PFSK-1 (cell line): Measurements from ENCODE around the gene STAMBPL1.

Experiments used
- FOXP2 ChIP-seq: optimal IDR thresholded peaks from 2 replicates; pipeline ENCODE3; 2011; ENCODE audit warnings: borderline replicate concordance, control low read depth, inconsistent platforms; ENCODE audit not compliant: insufficient read depth; ENCODE audit errors: extremely low read length, extremely low read depth
- POLR2AphosphoS5 ChIP-seq: IDR thresholded peaks from 2 replicates; pipeline ENCODE4 v1.6.1; 2012; ENCODE audit warnings: low read depth, mild to moderate bottlenecking, control low read depth, low read length, moderate library complexity
- REST ChIP-seq, 2 experiments: IDR thresholded peaks; 2 replicates each; pipeline versions ENCODE4 v1.6.1 to v1.8.0; 2011 to 2012; ENCODE audit warnings: low read depth in 2 of 2, low read length in 2 of 2, control low read depth in 1 of 2, inconsistent platforms in 1 of 2, mild to moderate bottlenecking in 1 of 2, moderate library complexity in 1 of 2; ENCODE audit not compliant: insufficient read depth in 1 of 2
- SIN3A ChIP-seq: IDR thresholded peaks from 2 replicates; pipeline ENCODE4 v1.6.1; 2012; ENCODE audit warnings: mild to moderate bottlenecking, low read length, moderate library complexity, borderline replicate concordance; ENCODE audit not compliant: insufficient read depth
- TAF1 ChIP-seq: IDR thresholded peaks from 2 replicates; pipeline ENCODE4 v1.6.1; 2012; ENCODE audit warnings: low read length, control low read depth, borderline replicate concordance; ENCODE audit not compliant: insufficient read depth

The STAMBPL1 gene

GRCh38 chr10:88928254-88928653 is 48.2 kb downstream of the STAMBPL1 start:
- TF ChIP-seq SIN3A (no peak), FOXP2 (no peak), TAF1 (no peak), REST (IDR thresholded peaks at IDR 0.05; ENCODE audit: insufficient read depth in 1 of 2, low read depth in 2 of 2, low read length in 2 of 2) (no peak), POLR2AphosphoS5 (no peak)

- no peak for TF ChIP-seq FOXP2
- TF ChIP-seq TAF1: no peak
- no peak for TF ChIP-seq REST (IDR thresholded peaks at IDR 0.05; ENCODE audit: insufficient read depth in 1 of 2, low read depth in 2 of 2, low read length in 2 of 2)
- TF ChIP-seq POLR2AphosphoS5: no peak
- TF ChIP-seq SIN3A: no peak
Observed at GRCh38 chr10:88931548-88931947, 51.5 kb downstream of the STAMBPL1 start.

- TF ChIP-seq REST (IDR thresholded peaks at IDR 0.05; ENCODE audit: insufficient read depth in 1 of 2, low read depth in 2 of 2, low read length in 2 of 2): no peak
- TF ChIP-seq TAF1: no peak
- no peak for TF ChIP-seq SIN3A
- TF ChIP-seq POLR2AphosphoS5: no peak
- no peak for TF ChIP-seq FOXP2
Observed at GRCh38 chr10:88932539-88933256, 52.7 kb downstream of the STAMBPL1 start.

- TF ChIP-seq POLR2AphosphoS5 (no peak), REST (IDR thresholded peaks at IDR 0.05; ENCODE audit: insufficient read depth in 1 of 2, low read depth in 2 of 2, low read length in 2 of 2) (no peak), TAF1 (no peak), SIN3A (no peak), FOXP2 (no peak)
Observed at GRCh38 chr10:88933564-88933963, 53.5 kb downstream of the STAMBPL1 start.
